Retinal pigment epithelial cell (primary cell): Measurements from ENCODE around the gene CTSO.

Source experiments
- DNase-seq: peaks from one replicate; pipeline ENCODE4 v3.0.0-alpha.2; 2010; ENCODE audit warnings: low read depth
- H3K4me3 ChIP-seq: 2 replicates; pipeline ENCODE4 v1.5.1; 2011; ENCODE audit warnings: mild to moderate bottlenecking, low read length, control low read depth, moderate library complexity
- CTCF ChIP-seq: conservative IDR thresholded peaks from 2 replicates; pipeline ENCODE4 v1.5.1; 2011; ENCODE audit warnings: low read depth, low read length, control low read depth, inconsistent platforms

The CTSO gene

GRCh38 chr4:155953151-155954117, at the start of gene CTSO:
CTSO (minus strand) TSS chr4:155953866; CDS start chr4:155953847, 19 bp downstream.
- peak; percentile 60 for TF ChIP-seq CTCF
- no peak for DNase-seq
- H3K4me3 ChIP-seq, result peak within 1 kb of the TSS; percentile 64

GRCh38 chr4:156000491-156000890, 46.8 kb upstream of the CTSO start:
- H3K4me3 ChIP-seq, result no peak overlapping the region
- TF ChIP-seq CTCF, result no peak

GRCh38 chr4:155999725-156000124, 46.1 kb upstream of the CTSO start:
- no peak for DNase-seq
- no peak overlapping the region for H3K4me3 ChIP-seq
- peak; percentile 56 for TF ChIP-seq CTCF

More at GRCh38 chr4:156000491-156000890, 46.8 kb upstream of the CTSO start:
- no peak for DNase-seq

GRCh38 chr4:155995069-155995468, 41.4 kb upstream of the CTSO start:
- no peak for TF ChIP-seq CTCF
- DNase-seq, result no peak
- no peak overlapping the region for H3K4me3 ChIP-seq

GRCh38 chr4:155984106-155984797, 30.6 kb upstream of the CTSO start:
- DNase-seq, result no peak
- H3K4me3 ChIP-seq, result no peak overlapping the region
- TF ChIP-seq CTCF, result no peak

- no peak overlapping the region for H3K4me3 ChIP-seq
- TF ChIP-seq CTCF, result no peak
- DNase-seq, result no peak
Observed at GRCh38 chr4:155982736-155983385, 29.2 kb upstream of the CTSO start.
